NCI-H1092 (cell line): ENCODE measurements around the gene EFCAB11.

Experiments used
- DNase-seq: peaks from one replicate; lab custom pipeline; 2025; lab: John Stamatoyannopoulos, UW

The EFCAB11 gene

DNA sequence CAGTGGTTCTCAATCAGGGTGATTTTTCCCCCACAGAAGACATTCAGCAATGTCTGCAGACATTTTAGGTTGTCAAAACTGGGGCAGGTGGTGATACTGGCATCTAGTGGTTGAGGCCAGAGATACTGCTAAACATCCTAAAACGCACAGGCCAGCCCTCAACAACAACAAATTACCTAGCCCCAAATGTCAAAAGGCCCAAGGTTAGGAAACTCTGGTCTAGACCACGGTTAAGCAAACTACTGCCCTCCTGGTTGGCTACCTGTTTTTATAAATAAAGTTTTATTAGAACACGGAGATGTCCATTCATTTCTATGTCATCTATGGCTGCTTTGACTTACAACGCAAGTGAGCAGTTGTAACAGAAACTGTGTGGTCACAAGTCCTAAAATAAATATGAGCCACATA lies 186.7 kb downstream of the EFCAB11 start:
- DNase-seq, result peak; percentile 7

GRCh38 chr14:89767131-89767530 lies 187.4 kb downstream of the EFCAB11 start:
- DNase-seq, result no peak

DNA sequence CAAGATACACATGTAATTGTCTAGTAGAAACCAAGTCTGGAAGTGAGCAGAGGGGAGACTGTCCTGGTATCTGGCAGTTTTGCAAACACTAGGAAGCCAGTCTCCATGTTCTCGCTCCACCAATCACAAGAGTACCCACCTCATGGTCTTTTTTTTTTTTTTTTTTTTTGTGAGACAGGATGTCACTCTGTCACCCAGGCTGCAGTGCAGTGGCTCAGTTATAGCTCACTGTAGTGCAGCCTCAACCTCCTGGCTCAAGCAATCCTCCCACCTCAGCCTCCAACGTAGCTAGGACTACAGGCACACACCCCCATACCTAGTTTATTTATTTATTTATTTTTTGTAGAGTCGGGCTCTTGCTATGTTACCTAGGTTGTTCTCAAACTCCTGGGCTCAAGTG lies 189.2 kb downstream of the EFCAB11 start:
- DNase-seq, result no peak

DNA sequence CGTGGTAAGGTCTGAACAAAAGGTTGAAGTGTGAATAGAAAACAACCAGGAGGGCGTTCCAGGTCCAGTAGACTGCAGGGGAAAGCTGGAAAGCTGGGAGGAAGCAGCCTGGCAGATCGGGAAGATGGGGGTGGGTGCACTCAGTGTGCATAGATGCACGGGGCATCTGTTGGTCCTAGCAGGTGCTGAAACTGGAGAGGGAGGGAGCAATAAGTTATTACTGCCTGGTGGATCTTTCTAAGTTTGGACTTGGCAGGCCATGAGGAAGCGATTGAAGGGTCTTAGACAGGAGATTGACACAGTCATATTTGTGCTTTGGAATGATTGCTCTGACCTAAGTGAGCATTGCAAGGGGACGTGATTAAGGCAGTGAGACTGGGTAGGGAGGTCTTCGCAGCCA lies 194.4 kb downstream of the EFCAB11 start:
- DNase-seq, result no peak

- DNase-seq, result no peak
Measured at GRCh38 chr14:89757313-89757939, 197.1 kb downstream of the EFCAB11 start.

DNA sequence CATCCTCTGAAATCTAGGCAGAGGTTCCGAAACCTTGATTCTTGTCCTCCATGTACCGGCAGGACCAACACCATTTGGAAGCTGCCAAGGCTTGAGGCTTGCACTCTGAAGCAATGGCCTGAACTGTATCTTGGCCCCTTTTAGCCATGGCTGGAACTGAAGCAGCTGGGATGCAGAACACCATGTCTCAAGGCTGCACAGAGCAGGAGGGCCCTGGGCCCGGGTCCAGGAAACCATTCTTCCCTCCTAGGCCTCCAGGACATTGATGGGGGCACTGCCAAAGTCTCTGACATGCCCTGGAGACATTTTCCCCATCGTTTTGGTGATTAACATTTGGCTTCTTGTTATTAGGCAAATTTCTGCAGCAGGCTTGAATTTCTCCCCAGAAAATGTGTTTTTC lies 198.7 kb downstream of the EFCAB11 start:
- DNase-seq, result no peak

GRCh38 chr14:89753828-89754412 lies 200.6 kb downstream of the EFCAB11 start:
- no peak for DNase-seq

GRCh38 chr14:89750908-89751392 lies 203.6 kb downstream of the EFCAB11 start:
- DNase-seq, result no peak

GRCh38 chr14:89750281-89750755 lies 204.2 kb downstream of the EFCAB11 start:
- DNase-seq, result no peak

DNA sequence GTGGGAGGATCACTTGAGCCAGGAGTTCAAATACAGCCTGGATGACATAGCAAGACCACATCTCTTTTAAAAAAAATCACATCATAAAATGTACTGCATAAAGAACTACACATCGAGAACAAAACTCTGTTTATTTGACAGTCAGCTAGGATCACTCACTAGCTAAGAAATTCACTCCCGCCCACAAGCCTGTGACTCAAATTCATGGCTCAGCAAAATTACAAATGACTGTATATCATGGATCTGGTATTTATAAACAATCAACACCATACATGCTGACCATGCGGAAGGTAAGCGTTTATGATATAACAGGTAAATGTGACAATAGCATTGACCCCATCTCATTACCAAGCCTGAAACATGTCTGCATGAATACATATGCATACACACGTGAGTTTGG lies 206.5 kb downstream of the EFCAB11 start:
- DNase-seq, result no peak

DNA sequence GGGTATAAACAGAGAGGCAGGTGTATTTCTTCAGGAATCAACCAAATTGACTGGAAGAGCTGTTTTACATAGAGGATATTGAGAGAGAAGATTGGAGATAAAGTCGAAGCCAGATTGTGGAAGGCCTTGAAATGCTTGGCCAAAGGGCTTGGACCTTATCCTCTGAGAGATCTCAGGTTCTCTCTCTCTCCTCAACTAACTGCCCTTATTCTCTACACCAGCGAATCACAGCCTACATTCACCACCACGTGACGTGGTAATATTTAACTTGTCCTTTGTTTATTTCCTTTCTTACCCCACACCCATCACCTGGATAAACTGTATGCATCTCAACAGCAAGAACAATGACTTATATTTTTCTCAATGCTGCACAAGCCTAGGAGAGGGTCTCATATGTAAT lies 207.4 kb downstream of the EFCAB11 start:
- DNase-seq, result no peak

DNA sequence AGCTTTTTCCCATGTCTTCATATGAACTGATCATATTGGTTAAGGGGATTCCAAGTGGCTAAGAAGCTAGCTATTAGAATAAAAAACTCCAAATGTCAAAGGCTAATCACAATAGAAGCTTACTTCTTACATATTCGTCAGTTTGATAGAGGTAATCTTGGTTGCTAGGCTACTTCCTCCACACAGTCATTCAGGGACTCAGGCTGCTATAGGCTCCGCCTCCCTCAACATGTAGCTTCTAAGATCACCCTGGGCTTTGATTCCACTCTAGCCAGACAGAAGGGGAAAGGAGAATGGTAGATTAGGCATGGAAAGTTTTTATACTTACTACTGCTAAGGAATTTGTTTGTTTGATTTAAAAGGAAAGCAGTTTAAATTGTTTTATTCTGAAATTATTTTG lies 207.9 kb downstream of the EFCAB11 start:
- no peak for DNase-seq

DNA sequence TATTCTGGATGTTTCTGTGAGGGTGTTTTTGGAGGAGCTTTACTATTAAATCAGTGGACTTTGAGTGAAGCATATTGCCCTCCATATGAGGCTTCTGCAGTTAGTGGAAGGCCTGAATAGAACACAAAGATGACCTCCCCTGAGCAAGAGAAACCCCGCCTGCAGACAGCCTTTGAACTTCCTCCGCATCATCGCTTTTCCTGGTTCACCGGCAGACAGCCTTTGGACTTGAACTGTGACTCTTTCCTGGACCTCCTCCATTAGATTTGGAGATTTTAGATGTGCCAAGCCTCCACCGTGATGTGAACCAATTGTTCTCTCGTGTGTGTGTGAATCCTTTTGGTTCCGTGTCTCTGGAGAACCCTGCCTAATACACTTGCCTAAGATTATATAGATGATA lies 208.4 kb downstream of the EFCAB11 start:
- no peak for DNase-seq
